ENCODE data around the gene HTRA1.
A peak's percentile ranks its signal among the peaks of the same experiment; 100 is the strongest.

The HTRA1 gene

GRCh38 chr10:122508021-122508420, 46.7 kb downstream of the HTRA1 start:
- Mint-ChIP-seq H3K9me3 (no peaks in the 10 kb centered on the region), H3K27ac (no peak overlapping the region), H3K36me3 (no peaks in the 10 kb centered on the region), H3K4me1 (peaks cover 8% of the 10 kb centered on the region), H3K4me3 (no peak overlapping the region)
- no peak for DNase-seq (ENCODE audit: low spot score in 2 of 2)
- ATAC-seq, result no peak

DNA sequence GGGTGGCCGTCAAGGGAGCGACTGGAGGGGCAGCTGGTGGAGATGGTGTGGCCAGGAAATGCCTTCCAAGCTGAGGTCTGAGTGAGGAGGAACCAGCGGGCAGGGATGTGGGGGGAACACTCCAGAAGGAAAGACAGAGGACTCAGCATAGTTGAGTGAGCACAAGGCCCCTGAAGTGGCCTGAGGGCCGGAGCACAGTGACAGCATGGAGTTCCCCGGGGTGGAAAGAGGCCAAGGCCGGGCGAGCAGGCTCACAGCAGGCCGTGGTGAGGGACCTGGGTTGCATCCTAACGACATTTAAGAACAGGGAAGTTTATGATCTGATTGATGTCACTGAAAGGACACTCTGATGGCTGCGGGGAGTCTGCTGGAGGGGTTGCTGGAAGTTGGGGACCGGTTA, 48.0 kb downstream of the HTRA1 start:
- H3K36me3 Mint-ChIP-seq, result no peaks in the 10 kb centered on the region
- H3K4me1 Mint-ChIP-seq, result peaks cover 8% of the 10 kb centered on the region
- H3K4me3 Mint-ChIP-seq, result no peak overlapping the region
- H3K9me3 Mint-ChIP-seq, result no peaks in the 10 kb centered on the region
- no peak for ATAC-seq
- DNase-seq (ENCODE audit: low spot score in 2 of 2), result no peak
- H3K27ac Mint-ChIP-seq, result peak overlapping the region; percentile 83

- H3K4me1 Mint-ChIP-seq, result peaks cover 17% of the 10 kb centered on the region
- no peak for ATAC-seq
- H3K36me3 Mint-ChIP-seq, result no peaks in the 10 kb centered on the region
- H3K27ac Mint-ChIP-seq, result peak overlapping the region; percentile 73
- no peak overlapping the region for H3K4me3 Mint-ChIP-seq
- no peak for DNase-seq (ENCODE audit: low spot score in 2 of 2)
- H3K9me3 Mint-ChIP-seq, result no peaks in the 10 kb centered on the region
Measured at GRCh38 chr10:122510326-122510725, 49.0 kb downstream of the HTRA1 start.

DNA sequence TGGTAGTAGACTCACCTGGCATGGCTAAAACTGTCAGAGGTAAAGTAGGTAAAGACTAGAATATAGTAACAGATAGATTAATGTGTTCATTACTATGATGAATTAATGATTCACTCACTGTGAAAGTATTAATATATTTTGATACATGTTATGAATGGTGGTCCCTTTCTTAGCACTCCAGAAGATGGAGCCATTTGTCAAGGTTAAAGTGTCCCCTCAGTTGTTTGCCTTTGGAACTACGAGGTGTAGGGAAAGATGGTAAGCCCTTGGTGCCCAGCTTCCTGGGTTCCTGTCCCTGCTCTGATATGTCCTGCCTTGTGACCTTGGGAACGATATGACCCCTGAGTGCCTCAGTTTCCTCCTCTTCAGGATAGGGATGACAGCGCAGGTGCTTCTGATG, 49.4 kb downstream of the HTRA1 start:
- DNase-seq (ENCODE audit: low spot score in 2 of 2), result no peak
- Mint-ChIP-seq H3K4me1 (peaks cover 22% of the 10 kb centered on the region), H3K36me3 (no peaks in the 10 kb centered on the region), H3K9me3 (no peaks in the 10 kb centered on the region), H3K4me3 (no peak overlapping the region), H3K27ac (peak overlapping the region; percentile 73)
- no peak for ATAC-seq

DNA sequence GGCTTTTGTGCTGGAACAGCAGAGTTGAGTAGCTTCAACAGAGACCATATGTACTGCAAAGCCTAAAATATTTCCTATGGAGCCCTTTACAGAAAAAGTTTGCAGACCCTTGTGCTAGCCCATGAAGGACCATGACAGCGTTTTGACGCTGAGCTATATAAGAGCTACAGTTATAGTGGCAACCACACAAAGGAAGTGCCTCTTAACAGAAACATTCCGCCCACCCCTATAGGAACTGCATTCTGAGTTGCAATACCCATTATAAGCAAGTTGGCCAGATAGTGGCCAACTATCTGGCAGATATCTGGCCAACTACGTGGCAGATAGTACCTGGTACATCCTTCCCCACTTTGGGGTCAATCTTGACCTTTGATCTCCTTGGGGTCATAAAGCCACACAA, 51.7 kb downstream of the HTRA1 start:
- Mint-ChIP-seq H3K4me3 (no peak overlapping the region), H3K4me1 (peaks cover 34% of the 10 kb centered on the region)

DNA sequence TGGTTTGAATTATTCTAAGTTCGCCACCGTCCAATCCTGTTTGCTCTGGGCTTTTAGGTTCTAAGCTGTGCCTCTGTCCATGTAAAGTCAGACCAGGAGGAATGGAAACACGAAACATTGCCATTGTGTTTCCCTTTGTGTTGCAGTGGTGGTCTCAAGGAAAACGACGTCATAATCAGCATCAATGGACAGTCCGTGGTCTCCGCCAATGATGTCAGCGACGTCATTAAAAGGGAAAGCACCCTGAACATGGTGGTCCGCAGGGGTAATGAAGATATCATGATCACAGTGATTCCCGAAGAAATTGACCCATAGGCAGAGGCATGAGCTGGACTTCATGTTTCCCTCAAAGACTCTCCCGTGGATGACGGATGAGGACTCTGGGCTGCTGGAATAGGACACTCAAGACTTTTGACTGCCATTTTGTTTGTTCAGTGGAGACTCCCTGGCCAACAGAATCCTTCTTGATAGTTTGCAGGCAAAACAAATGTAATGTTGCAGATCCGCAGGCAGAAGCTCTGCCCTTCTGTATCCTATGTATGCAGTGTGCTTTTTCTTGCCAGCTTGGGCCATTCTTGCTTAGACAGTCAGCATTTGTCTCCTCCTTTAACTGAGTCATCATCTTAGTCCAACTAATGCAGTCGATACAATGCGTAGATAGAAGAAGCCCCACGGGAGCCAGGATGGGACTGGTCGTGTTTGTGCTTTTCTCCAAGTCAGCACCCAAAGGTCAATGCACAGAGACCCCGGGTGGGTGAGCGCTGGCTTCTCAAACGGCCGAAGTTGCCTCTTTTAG, 52.9 kb downstream of the HTRA1 start:
- Mint-ChIP-seq H3K4me1 (peaks cover 41% of the 10 kb centered on the region), H3K36me3 (peaks cover 5% of the 10 kb centered on the region), H3K9me3 (no peaks in the 10 kb centered on the region), H3K27ac (no peak overlapping the region), H3K4me3 (no peak overlapping the region)
- DNase-seq (ENCODE audit: low spot score in 2 of 2), result no peak
- ATAC-seq, result no peak

More for the DNA sequence above, 51.7 kb downstream of the HTRA1 start:
- no peak for DNase-seq (ENCODE audit: low spot score in 2 of 2)
- H3K36me3 Mint-ChIP-seq, result no peaks in the 10 kb centered on the region
- H3K27ac Mint-ChIP-seq, result no peak overlapping the region
- peak; percentile 58 for ATAC-seq
- no peaks in the 10 kb centered on the region for H3K9me3 Mint-ChIP-seq

DNA sequence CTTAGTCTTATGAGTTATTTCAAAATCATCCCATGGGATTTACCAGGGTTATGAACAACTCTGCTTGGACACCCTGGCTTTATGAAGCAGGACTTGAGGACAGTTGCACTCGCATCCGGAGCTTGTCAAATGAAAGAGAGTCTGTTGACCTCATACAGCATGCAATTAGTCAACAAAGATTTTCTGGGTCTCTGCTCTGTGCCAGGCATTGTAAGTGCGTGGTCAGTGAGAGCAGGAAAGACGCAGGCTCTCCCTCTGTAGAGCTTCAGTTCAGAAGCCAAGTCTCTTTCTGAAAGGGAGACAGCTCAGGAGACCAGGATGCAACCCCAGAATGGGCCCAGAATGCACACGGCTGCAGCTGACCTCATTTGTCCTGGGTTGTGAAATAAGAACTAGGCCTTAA, 53.7 kb downstream of the HTRA1 start:
- H3K36me3 Mint-ChIP-seq, result peaks cover 6% of the 10 kb centered on the region
- no peak overlapping the region for H3K27ac Mint-ChIP-seq
- peaks cover 39% of the 10 kb centered on the region for H3K4me1 Mint-ChIP-seq
- ATAC-seq (no peak), DNase-seq (ENCODE audit: low spot score in 2 of 2) (no peak)
- H3K9me3 Mint-ChIP-seq, result no peaks in the 10 kb centered on the region
- H3K4me3 Mint-ChIP-seq, result no peak overlapping the region

DNA sequence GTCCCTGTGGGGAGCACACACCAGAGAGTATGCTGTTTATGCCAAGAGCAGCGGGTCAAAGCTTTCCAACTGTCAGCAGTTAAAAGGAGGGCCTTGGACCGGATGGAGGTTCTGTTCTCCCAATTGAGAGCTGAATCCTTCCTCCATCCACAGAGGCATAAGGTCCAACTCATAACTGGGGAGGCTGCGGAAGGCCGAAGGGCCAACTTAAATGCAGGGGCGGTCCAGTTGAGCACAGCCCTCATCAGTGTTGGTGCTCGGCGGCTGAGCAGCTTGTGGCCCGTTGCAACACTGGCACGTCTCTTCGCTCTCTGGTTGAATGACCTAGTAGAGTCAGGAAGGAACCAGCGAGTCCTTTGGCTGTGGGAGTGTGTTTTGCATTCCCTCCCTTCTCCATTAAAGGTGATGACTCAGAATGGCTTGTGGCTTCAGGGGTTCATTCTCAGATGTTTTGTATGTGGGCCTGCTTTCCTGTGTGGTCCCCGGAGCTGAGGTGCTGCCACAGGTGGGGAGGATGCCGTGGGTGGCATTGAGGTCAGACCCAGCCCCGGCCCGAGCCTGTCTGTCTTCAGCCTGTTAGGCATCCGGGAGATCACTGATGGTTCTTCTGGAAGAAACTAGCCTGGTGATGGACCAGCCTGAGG, 54.4 kb downstream of the HTRA1 start:
- H3K4me3 Mint-ChIP-seq, result peak overlapping the region; percentile 38
- peak; percentile 92 for ATAC-seq
- H3K27ac Mint-ChIP-seq, result peak overlapping the region; percentile 21
- peak; percentile 43 to 65 for DNase-seq (ENCODE audit: low spot score in 2 of 2)
- H3K9me3 Mint-ChIP-seq, result no peaks in the 10 kb centered on the region
- peaks cover 39% of the 10 kb centered on the region for H3K4me1 Mint-ChIP-seq
- H3K36me3 Mint-ChIP-seq, result peaks cover 6% of the 10 kb centered on the region

DNA sequence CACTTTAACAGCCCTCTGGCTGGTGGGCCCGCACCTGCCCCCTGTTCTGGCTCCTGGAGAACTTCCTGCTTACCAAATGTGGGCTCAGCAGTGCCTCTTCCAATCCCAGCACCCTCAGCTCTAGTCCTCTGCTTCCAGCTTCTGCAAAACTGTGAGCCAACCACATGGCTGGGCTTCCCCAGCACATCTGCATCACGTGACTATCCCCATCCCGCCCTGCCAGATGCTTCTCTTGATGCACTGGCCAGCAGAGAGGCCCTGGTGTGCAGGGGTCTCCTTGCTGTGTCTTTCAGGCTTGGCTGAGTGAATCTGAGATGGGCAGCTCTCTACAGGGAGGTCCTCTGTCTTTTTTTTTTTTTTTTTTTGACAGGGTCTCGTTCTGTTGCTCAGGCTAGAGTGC, 55.4 kb downstream of the HTRA1 start:
- Mint-ChIP-seq H3K36me3 (peaks cover 6% of the 10 kb centered on the region), H3K9me3 (no peaks in the 10 kb centered on the region), H3K4me3 (no peak overlapping the region), H3K27ac (no peak overlapping the region), H3K4me1 (peaks cover 42% of the 10 kb centered on the region)
- DNase-seq (ENCODE audit: low spot score in 2 of 2) (no peak), ATAC-seq (no peak)

DNA sequence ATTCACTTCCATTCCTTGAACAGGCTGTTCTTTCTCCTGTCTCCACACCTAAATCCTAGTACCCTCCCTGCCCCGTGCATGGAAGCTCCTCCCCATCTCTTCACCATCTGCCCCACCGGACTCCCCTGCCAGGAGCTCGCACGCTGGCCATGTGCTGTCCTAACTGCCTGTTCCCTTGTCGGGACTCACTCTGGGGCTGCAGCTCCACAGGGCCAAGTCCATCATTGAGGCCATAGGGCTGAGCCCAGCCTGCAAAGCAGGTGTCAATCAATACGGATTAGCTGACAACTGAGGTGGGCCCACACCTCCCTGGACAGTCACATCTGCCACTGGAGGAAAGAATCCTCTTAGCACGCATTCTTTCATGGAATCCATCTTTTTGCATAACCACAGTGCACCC, 57.8 kb downstream of the HTRA1 start:
- Mint-ChIP-seq H3K4me1 (peaks cover 42% of the 10 kb centered on the region), H3K36me3 (peaks cover 6% of the 10 kb centered on the region), H3K27ac (no peak overlapping the region), H3K4me3 (no peak overlapping the region), H3K9me3 (no peaks in the 10 kb centered on the region)
- ATAC-seq (no peak), DNase-seq (ENCODE audit: low spot score in 2 of 2) (no peak)

- peaks cover 38% of the 10 kb centered on the region for H3K4me1 Mint-ChIP-seq
- H3K9me3 Mint-ChIP-seq, result no peaks in the 10 kb centered on the region
Measured at GRCh38 chr10:122519873-122520272, 58.5 kb downstream of the HTRA1 start.

DNA sequence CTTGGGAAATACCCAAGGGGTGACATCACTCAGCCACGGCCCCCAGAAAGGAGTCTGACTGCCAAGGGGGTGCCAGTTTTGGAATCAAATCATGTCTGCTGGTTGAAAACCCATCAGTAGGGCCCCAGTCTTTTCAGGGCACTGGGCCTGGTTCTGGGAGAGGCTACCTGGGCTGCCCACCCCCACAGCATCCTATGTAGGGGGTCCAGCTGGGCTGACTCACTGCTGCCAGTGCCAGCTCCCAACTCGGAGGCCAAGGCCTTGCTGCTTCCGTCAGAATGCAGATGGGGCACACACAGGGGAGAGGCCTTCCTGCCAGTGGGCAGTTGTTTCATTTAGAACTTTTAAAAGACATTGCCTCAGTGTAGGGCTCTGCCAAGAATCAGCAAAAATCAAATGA, 59.7 kb downstream of the HTRA1 start:
- ATAC-seq (no peak), DNase-seq (ENCODE audit: low spot score in 2 of 2) (no peak)
- Mint-ChIP-seq H3K27ac (no peak overlapping the region), H3K9me3 (no peaks in the 10 kb centered on the region), H3K4me1 (peaks cover 26% of the 10 kb centered on the region), H3K4me3 (no peak overlapping the region), H3K36me3 (peaks cover 6% of the 10 kb centered on the region)

More at GRCh38 chr10:122519873-122520272, 58.5 kb downstream of the HTRA1 start:
- peaks cover 6% of the 10 kb centered on the region for H3K36me3 Mint-ChIP-seq
- ATAC-seq (peak; percentile 50), DNase-seq (ENCODE audit: low spot score in 2 of 2) (no peak)
- no peak overlapping the region for H3K4me3 Mint-ChIP-seq
- H3K27ac Mint-ChIP-seq, result no peak overlapping the region

- no peaks in the 10 kb centered on the region for H3K36me3 Mint-ChIP-seq
- peaks cover 9% of the 10 kb centered on the region for H3K4me1 Mint-ChIP-seq
- ATAC-seq (no peak), DNase-seq (ENCODE audit: low spot score in 2 of 2) (no peak)
- no peak overlapping the region for H3K27ac Mint-ChIP-seq
- no peak overlapping the region for H3K4me3 Mint-ChIP-seq
- no peaks in the 10 kb centered on the region for H3K9me3 Mint-ChIP-seq
Measured at GRCh38 chr10:122524811-122525210, 63.5 kb downstream of the HTRA1 start.

GRCh38 chr10:122525788-122526187, 64.4 kb downstream of the HTRA1 start:
- Mint-ChIP-seq H3K4me3 (no peak overlapping the region), H3K9me3 (no peaks in the 10 kb centered on the region), H3K36me3 (no peaks in the 10 kb centered on the region), H3K27ac (no peak overlapping the region), H3K4me1 (peaks cover 9% of the 10 kb centered on the region)
- no peak for ATAC-seq
- DNase-seq (ENCODE audit: low spot score in 2 of 2), result no peak

DNA sequence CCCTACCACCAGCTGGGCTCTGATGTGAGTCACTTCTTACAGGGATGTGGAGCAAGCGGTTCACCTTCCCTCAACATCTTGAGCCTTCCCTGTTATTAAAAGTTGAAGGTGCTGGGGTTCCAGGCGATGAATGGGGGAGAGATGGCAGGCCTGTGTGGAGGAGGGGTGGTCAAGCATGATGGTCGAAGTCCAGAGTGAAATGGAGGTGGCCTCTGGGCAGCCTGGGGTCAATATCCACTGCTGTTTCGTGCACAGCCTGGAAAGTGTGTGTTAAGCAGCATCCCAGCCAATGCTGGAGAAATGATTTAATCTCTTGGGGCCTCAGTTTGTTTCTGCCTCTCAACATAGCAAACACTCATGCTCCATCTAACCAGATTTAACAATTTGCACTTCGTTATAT, 65.5 kb downstream of the HTRA1 start:
- Mint-ChIP-seq H3K36me3 (no peaks in the 10 kb centered on the region), H3K9me3 (no peaks in the 10 kb centered on the region), H3K4me1 (peaks cover 5% of the 10 kb centered on the region), H3K4me3 (no peak overlapping the region), H3K27ac (no peak overlapping the region)
- ATAC-seq (no peak), DNase-seq (ENCODE audit: low spot score in 2 of 2) (no peak)

DNA sequence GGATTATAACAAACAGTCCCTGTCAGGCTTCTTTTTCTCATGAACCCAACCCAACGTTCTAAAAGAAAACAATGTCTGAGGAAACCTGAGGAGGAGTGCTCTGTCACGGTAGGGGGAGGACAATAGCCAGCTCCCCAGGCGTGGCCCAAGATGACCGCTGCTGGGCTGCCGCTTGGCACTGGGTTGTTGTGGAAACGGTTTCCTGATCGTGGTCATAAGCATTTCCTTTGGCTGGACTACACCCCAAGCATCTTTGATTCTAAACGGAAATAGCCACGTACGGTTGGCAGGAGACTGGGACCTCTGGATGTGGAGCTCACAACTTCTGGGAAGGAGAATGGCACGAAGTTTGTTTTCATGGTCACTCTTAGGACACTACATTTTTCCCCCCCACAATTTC, 68.8 kb downstream of the HTRA1 start:
- no peak for ATAC-seq
- H3K9me3 Mint-ChIP-seq, result no peaks in the 10 kb centered on the region
- H3K27ac Mint-ChIP-seq, result no peak overlapping the region
- DNase-seq (ENCODE audit: low spot score in 2 of 2), result no peak
- peaks cover 5% of the 10 kb centered on the region for H3K4me1 Mint-ChIP-seq
- H3K4me3 Mint-ChIP-seq, result no peak overlapping the region
- H3K36me3 Mint-ChIP-seq, result no peaks in the 10 kb centered on the region

Data from stimulated activated effector memory CD8-positive, alpha-beta T cell treated with anti-CD3 and anti-CD28 coated beads, Interleukin-12 subunit alpha, Interleukin-12 subunit beta, amount 100 ng/mL, for 72 hours (primary cell).